Stomach (tissue), 4 donors: ENCODE data around the gene ZNF561.

Source experiments
- CTCF ChIP-seq, 7 experiments: fragments of 450-650 bp in 4 of 7; fragments of 200-600 bp in 3 of 7; sonication (generic) in 3 of 7; IDR thresholded peaks; one replicate each; pipeline ENCODE4 v1.5.1; 2016 to 2019; ENCODE audit warnings: antibody characterized with exemption in 7 of 7, control low read depth in 2 of 7, mild to moderate bottlenecking in 1 of 7
- EP300 ChIP-seq: sonication (generic); formaldehyde crosslinking; IDR thresholded peaks from one replicate; pipeline ENCODE4 v1.6.1; 2017; ENCODE audit warnings: antibody characterized with exemption
- POLR2A ChIP-seq, 4 donors: fragments of 450-650 bp; IDR thresholded peaks; one replicate each; pipeline ENCODE4 v1.6.1; 2016; ENCODE audit warnings: antibody characterized with exemption in 4 of 4, control low read depth in 2 of 4, mild to moderate bottlenecking in 1 of 4, moderate library complexity in 1 of 4
- POLR2AphosphoS5 ChIP-seq, 3 donors: sonication (generic); formaldehyde crosslinking; IDR thresholded peaks; one replicate each; pipeline ENCODE4 v1.6.1; 2016; ENCODE audit warnings: antibody characterized with exemption in 3 of 3

GRCh38 chr19:9627856-9628255, 6.8 kb upstream of the ZNF561 start:
- TF ChIP-seq CTCF (IDR thresholded peaks at IDR 0.05) (no peak), POLR2A (IDR thresholded peaks at IDR 0.05) (no peak), EP300 (no peak), POLR2AphosphoS5 (IDR thresholded peaks at IDR 0.05) (no peak)
